Heart left ventricle (tissue), 13 donors: Measurements from ENCODE around the gene EIF4H.

Experiments used
- POLR2A ChIP-seq, 2 donors: fragments of 450-650 bp; IDR thresholded peaks; one replicate each; pipeline ENCODE4 v1.6.1; 2017; ENCODE audit warnings: antibody characterized with exemption in 2 of 2, mild to moderate bottlenecking in 2 of 2, moderate library complexity in 2 of 2
- TF ChIP-seq, protein P1 (sequence below), 12 donors: fragments of 200-600 bp; sonication (generic) in 4 of 12; IDR thresholded peaks; one replicate each; pipeline versions ENCODE4 v1.5.0 to v1.8.0; 2018 to 2022; ENCODE audit warnings: antibody characterized with exemption in 12 of 12, mild to moderate bottlenecking in 5 of 12
- donor health status: ischemic (EF 13 %, LVEDD 7.1; RV severe dilation, severe dysfunction).
- donor health status: DM: no; HTN: yes; CAD: no.
- donor health status: DM: no; HTN: no; CAD: no.
- donor health status: ischemic (EF 25% LVEDD 6.9; RV normal size, moderate dysfunction).
- donor health status: ischemic (EF 25% LVEDD 5.7; RV mildly dilated, moderate dysfunction).
- donor health status: ischemic (EF 35%, LVEDD 5.7; RV mildly dilated, moderate dysfunction).
- donor health status: nonischemic (EF 11% LVEDD 7.7; RV severe dilation, severe dysfunction).
- donor health status: DM: yes; HTN: yes; CAD: no.
- donor health status: PGD.
- donor health status: ischemic (EF 29% LVEDD 5.4; RV normal size, mild dysfunction).
- donor health status: nonischemic (EF 23%, LVEDD 6.1; RV moderate dilation, normal function).

DNA sequence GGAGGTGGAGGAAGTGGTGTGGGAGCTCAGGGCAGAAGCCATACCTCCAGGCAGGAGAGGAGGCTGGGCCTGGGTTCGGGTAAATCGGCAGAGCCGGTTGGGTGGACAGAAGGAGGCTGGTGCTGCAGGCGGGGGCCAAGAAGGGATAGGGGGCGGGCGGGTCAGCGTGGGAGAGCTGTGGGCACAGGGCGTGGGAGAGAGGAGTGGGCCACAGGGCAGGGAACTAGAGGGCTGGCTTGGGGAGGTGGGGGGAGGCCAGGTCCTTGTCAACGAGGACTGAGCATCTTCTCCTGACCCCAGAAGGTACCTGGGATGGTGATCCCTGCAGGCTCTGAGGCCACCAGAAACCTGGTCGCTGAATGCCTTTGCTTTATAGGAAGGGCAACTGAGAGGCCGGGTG, 47.6 kb downstream of the EIF4H start:
- TF ChIP-seq, protein P1, sequence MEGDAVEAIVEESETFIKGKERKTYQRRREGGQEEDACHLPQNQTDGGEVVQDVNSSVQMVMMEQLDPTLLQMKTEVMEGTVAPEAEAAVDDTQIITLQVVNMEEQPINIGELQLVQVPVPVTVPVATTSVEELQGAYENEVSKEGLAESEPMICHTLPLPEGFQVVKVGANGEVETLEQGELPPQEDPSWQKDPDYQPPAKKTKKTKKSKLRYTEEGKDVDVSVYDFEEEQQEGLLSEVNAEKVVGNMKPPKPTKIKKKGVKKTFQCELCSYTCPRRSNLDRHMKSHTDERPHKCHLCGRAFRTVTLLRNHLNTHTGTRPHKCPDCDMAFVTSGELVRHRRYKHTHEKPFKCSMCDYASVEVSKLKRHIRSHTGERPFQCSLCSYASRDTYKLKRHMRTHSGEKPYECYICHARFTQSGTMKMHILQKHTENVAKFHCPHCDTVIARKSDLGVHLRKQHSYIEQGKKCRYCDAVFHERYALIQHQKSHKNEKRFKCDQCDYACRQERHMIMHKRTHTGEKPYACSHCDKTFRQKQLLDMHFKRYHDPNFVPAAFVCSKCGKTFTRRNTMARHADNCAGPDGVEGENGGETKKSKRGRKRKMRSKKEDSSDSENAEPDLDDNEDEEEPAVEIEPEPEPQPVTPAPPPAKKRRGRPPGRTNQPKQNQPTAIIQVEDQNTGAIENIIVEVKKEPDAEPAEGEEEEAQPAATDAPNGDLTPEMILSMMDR (IDR thresholded peaks at IDR 0.05) = no peak
- TF ChIP-seq POLR2A (IDR thresholded peaks at IDR 0.05) = no peak
